Fibroblast of peridontal ligament (primary cell): ENCODE data around the gene C16orf74.
A peak's percentile ranks its signal among the peaks of the same experiment; 100 is the strongest.

Experiments
- DNase-seq: peaks from one replicate; pipeline ENCODE4 v3.0.0-alpha.2; 2010; ENCODE audit errors: extremely low read depth

The C16orf74 gene

DNA sequence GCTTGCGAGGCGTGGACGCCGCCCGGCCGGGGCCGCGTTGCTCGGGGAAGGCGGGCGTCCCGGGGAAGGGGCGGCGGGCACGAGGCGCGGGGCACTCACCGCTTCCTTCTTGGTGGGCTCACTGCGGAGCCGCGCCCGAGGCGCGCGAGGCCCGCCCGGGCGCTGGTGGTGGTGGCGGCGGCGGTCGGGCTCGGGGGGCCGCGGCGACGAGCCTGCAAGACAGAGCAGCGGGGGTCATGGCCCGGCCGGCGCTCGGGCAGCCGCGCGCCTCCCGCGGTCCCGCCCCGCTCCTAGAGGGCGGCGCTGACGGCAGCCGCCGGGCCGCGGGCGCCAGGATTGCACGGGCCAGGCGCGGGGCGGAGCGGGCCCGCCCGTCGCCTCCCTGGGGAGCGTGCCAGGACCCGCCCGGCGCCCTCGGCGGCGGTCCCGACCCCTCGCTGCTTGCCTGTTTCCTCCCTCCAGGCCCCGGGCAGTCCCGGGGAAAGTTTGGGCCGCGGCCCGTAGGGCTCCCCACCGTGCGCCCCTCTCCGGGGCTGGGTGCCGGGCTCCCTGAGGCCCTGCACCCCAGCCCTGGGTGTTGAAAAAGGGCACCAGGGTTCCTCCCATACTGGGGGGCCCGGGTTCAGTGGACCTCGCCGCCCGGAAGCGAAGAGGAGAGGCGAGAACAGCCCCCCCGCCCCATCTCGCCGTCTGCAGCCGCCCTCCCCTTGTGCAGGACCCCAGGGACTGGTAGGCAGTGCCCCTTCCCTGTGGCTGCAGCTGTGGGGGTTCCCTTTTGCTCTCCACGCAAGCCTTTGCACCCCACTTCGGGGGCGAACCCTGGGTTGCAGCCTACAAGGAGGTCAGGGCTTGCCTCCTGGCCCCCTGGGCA lies at the start of gene C16orf74:
C16orf74 (minus strand) TSS at position 270 of the 871 bp plus-strand sequence. CDS start 15,879 bp downstream, outside the sequence.
- no peak for DNase-seq

DNA sequence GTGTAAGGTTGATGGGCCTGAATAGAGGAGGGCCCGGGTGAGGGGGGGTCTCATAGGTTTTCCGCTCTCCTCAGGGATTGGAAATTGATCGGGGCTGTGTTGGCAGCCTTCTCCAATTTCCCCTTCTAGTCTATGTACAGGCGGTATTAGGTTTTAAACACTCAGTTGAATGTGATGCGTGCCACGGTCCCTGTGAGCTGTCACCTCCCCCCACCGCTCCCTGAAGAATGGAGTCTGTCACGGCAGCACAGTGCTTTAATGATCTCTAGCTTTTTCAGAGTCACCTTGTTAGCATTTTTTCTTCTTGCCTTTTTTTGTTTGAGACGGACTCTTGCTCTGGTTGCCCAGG lies 49.4 kb upstream of the C16orf74 start:
- DNase-seq: no peak

DNA sequence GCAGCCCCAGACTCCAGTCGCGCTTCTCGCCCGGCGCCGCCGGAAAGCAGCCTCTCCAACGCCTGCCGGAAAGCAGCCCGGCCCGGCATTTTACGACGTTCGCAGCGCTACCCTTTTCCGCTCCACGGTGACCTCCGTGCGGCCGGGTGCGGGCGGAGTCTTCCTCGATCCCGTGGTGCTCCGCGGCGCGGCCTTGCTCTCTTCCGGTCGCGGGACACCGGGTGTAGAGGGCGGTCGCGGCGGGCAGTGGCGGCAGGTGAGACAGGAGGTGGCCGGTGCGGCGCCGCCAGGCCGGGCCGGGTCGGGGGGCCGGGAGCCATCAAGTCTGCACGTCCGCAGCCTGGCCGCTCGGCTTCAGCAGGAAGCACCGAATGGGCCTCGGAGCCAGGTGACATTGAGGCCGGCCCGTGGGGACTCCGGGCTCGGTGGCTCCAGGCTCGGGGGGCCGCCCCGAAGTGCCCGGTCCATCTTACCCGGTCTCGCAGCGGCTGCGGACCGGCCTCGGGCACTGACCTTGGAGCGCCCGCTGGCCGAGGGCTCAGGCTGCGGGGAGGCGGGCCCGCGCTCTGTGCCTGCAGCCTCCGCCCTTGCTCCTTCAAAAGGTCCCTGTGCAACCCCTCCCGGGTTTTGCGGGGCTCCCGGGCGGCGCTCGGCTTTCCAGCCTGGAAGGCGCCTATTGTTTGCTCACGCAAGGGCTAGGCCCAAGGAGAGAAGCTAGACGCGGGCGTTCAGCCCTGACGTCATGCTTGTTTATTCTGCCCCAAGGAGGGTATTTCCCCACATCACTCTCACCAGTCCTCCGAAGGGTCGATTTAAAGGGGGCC lies 48.8 kb upstream of the C16orf74 start, which contains the start of the genes COX4I1 and EMC8:
COX4I1 (plus strand) TSS at position 199 of the 824 bp plus-strand sequence. CDS start 1,511 bp downstream, outside the sequence.
EMC8 (minus strand) TSS at position 48 of the 824 bp plus-strand sequence. CDS start 249 bp downstream, outside the sequence.
- peak; percentile 91 for DNase-seq

DNA sequence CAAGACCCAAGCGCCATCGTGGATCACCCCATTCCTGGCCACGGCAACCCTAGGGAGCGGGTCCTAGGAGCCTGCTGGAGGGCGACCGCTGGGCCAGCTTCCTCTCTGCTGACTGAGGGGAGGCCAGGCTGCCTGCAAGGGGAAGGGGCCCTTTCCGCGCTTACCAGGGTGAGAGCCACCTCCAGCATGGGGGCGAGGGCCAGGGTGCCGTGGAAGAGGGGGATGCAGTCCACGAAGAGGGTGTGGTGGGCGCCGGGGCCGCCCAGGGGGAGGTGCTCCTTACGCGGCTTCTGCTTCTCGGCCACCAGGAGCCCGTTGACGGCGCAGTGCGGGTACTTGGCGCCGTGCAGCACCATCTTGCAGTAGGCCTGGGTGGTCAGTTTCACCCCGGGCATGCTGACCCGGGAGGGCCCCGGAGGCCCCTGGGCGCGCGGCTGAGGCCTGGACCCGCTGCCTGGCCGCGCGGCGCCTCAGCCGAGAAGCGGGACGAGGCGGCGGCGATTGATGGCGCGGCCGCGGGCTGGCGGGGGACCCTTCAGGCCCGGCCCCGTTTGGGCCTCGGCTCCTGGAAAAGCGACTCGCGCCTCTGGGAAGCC lies 48.1 kb upstream of the C16orf74 start:
- DNase-seq: no peak

DNA sequence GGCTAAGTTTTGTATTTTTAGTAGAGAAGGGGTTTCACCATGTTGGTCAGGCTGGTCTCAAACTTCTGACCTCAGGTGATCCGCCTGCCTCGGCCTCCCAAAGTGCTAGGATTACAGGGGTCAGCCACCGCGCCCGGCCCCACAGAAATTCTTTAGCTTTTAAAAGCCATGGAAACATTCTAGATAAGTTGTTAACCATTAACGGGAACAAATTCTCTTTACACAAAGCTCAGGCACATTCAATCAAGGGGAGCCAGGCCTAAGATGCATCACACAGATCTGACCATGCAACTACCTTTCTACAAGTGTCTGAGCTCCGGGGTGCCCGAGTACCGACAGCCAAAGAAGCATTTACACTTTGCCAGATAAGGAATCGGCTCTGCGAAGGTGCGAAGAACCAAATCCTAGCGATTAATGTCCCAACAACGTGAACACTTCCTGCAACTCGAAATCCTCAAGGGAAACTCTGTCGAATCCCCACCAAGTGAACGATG lies 47.4 kb upstream of the C16orf74 start:
- DNase-seq: no peak

DNA sequence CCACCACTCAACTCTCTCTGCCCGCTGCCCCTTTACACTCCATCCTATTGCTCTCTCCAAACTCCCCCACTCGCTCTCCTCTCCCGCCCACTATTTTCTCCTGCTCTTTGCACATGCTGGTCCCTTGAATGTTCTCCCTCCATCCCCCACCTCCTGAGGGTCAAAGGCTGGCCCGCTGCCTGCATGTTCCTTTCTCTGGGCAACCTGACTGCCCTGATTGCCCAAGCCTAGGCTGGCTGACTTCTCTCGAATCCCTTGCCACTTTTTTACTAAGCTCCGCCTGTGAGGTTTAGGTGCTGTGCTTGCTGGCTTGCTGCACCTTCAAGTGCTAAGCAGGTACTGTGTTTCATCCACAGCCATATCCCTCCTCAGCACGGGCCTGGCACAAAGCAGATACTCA lies 45.7 kb upstream of the C16orf74 start:
- no peak for DNase-seq

DNA sequence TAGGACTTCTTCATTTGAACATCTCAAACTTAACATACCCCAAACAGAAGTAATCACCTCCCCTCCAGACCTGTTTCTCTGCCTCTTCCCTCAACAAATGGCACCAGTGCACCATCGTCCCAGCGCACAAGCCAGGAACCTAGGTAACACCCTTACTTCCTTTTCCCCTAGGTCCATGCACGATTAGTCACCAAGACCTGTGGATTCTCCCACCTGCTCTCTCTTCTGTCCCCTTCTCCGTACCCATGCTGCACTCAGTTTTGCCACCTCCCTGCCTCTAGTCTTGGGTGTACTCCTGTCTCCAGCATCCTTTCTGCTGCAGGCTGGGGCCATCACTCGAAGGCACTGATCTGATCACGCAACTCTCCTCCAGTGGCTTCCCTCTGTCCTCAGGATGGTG lies 45.3 kb upstream of the C16orf74 start:
- DNase-seq: no peak

DNA sequence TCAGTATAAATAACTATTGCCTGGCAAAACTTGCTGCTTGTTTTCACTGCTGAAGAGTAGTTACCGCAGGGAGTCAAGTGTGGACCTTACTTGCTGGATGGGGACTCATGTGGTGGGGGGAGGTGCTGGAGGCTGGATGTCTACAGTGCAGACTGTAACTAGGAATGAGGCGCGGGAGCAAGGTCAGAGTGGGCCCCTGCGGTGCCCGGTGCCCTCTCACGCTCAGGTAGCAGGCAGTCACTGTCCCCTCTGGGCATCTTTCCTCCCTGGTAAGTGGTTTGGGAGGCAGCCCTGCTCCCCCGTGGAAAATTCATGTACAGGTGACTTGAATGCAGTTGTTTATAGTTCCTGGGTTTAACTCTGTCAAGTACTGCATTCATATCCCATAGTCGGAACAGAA lies 43.8 kb upstream of the C16orf74 start:
- DNase-seq: no peak

DNA sequence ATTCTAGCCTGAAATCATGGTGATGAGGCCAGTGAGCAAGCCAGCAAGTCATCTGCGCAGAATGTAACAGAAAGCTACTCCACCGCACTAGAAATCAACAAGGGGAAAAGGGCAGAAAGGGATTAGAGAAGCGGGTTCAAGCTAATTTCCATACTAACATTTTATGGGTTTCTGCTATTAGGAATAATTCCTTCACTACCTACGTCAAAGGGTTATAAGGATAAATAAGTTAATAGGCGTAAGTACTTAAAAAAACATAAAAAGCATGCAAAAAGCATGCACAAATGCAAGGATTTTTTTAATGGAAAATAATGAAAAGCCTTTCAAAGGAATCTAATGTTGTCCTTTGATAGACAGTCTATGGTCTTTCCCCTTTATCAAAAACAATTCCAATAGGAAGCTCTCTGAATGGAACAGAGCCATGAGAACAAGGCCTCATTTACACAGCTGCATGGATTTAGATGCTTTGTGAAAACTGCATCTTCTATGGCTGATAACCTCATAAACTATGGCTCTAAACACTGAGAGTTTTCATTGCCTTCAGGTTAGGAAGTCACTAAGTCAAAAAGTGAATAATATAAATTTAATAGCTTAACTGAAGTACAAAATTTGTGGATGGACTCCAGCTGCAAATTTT lies 42.9 kb upstream of the C16orf74 start:
- no peak for DNase-seq

DNA sequence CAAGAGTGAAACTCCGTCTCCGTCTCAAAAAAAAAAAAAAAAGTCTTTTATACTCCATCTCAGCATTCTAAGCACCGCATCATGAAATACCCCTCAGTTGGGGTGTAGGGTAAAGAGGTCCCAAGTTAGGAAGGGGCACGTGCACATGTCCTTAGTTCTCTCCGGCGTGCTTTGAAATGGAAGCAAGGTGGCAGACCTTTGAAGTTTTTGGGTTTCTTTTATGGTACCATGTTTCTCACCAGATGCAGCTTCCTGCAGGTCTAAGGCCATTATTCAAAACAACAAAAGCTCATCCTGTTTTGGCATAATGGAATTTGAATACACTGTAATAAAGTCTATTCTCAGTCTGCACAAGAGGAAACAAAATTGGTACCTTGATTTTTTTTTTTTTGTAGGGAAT lies 38.9 kb upstream of the C16orf74 start:
- DNase-seq: no peak

DNA sequence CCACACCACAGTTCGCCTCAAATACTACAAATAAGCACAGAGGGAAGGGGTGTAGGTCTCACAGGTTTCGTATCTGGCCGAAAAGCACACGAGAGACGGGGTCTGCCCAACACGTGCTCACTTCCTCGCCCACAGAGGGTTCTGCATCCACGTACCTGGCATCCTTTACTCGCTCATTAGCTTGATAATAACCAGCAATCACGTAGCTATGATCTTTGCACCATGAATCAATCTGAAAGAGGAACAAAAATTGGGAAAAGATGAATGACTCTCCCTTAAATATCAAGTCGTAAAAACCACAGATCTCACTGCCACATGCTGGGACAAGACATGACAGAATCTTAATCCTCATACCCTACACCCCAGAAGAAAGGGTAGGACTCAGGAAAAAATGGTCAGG lies 37.9 kb upstream of the C16orf74 start:
- no peak for DNase-seq

DNA sequence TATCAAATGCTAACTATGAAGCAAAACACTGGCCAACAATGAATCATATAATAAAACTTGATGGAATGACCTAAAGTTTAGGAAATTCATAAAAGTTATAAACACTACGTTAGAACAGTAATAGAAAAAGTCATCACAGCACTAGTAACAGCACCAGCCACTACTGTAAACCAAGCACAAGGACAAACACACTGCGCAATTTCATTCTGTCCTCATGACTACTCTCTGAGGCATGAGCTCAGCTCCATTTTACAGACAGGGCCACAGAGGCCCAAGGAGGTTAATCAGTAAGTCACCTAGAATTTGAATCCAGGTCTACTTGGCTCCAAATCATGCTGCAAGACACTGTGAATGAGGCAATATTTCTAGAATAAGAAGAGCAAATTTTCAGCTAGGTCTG lies 35.0 kb upstream of the C16orf74 start:
- no peak for DNase-seq

DNA sequence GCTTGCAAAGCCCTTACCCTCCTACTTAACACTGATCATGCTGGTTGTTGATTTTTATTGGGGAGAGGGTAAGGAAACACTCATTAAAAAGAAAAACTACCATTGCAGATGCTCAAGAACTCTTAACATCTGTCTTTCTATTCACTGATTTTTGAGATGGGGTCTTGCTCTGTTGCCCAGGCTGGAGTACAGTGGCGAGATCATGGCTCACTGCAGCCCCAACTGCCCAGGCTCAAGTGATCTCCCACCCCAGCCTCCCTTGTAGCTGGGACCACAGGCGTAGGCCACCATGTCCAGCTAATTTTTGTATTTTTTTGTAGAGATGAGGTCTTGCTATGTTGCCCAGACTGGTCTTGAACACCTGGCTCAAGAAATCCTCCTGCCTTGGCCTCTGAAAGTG lies 33.9 kb upstream of the C16orf74 start:
- no peak for DNase-seq

DNA sequence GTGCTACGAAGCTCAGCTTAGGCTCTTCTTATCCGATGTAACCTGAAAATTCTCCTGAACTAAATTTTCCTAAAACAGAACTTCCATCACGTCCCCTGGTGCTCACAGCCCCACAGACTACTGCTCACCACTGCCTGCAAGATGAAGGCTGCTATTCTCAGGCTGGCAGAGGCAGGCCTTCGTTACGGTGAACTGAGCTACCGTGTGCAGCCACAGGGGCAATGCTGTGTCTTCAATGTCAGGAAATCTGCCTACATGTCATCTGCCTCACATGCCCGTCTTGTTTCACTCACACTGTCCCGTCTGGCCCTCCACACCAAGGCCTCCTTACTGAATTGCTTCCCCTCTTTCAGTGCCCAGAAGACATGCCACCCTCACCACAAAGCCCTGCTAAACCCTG lies 32.5 kb upstream of the C16orf74 start:
- DNase-seq: no peak

DNA sequence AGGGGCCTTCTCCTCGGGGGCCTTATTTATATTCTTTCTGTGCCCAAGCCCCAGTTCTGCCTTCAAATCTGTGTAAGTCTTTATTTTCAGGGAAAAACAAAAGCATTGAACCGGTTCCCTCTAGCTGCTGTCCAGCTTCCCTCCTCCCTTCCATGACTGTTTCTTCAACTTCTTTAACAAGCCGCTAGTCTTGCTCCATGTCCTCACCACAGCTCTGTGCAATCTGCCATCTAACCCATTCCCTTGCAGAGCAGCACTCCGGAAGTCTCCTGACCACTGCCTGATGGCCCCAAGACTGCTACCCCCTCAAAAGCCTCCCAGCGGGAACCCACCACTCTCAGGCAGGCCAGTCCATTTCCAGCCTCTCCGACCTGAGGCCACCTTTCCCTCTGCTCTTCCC lies 31.6 kb upstream of the C16orf74 start:
- DNase-seq: no peak

DNA sequence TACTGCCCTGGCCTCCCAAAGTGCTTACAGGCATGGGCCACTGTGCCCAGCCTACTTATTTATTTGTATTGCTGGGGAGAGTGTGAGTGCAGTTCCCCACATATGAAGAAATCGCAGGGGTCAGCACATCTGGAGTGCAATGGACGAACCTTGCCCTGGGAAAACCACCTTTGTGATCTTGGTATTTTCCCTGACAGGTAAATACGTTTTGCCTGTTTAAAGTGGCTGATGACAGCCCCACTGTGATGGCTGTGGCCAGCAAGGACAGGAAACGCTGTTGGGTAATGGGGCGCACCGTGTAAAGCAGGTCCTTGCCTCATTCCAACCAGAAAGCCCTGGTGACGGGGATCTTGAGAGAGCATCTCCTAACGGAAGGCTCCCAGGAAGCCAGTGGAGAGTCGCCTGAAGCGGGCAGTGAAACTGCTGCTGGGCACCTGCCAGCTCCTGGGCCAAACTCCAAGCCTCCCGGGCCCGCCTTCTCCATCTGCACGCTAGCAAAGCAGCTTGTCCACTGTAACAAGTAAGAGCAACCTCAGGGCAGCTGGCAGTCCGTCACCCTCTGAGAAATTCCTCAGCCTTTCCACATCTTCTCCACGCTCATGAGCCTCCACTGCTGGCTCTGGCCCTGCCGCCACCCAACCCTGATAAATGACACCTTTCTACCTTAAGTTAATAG lies 30.9 kb upstream of the C16orf74 start:
- DNase-seq: peak; percentile 53

DNA sequence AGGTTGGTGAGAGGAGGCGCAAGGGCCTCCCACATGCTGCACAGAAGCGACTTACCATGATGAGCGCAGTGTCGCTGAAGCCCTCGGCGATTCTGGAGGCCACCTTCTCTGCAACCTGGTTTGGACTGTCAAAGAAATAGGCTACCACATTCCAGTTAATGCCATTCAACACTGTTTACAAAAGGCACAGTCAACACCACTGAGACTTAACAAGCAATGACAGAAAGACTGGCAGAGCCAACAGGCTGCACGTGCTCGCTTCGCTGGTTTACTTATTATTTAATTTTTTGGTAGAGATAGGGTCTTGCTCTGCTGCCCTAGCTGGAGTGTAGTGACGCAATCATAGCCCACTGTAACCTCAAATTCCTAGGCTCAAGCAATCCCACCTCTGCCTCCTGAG lies 30.3 kb upstream of the C16orf74 start:
- no peak for DNase-seq

DNA sequence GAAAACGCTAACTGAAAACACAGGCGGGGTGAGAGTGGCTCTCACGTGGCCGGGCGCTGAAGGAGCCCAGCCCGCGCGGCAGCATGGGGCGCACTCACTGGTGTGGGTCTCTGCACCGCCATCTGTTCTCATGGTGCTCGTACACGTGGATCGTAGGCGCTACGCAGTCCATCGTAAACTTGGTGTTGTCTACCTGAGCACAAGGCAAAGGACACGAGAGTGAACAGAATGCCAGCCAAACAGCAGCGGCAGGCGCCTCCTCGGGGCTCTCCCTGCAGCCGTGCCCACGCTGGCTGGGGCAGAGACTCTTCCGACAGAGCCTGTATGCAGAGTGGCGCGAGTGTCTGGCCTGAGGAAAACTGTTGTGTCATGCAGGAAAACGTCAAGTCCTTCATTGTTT lies 29.4 kb upstream of the C16orf74 start:
- no peak for DNase-seq

DNA sequence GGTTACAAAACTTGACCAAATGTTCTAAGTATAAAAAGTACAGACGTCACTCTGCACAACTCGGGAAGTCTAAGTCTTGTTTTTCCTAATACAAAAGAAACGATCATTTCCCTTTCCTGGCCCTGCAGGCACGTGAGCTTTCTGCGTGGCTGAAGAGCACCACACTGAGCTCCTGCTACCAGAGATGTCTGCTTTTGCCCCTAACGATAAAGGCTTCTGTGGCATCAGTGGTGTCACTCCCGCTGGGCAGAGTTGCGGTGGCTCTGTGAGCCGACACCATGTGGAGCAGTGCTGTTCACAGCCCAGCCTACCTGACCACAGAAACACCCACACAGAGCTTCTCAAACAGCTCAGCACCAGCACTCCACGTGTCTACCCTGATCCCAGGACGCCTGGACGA lies 28.0 kb upstream of the C16orf74 start:
- DNase-seq: no peak

DNA sequence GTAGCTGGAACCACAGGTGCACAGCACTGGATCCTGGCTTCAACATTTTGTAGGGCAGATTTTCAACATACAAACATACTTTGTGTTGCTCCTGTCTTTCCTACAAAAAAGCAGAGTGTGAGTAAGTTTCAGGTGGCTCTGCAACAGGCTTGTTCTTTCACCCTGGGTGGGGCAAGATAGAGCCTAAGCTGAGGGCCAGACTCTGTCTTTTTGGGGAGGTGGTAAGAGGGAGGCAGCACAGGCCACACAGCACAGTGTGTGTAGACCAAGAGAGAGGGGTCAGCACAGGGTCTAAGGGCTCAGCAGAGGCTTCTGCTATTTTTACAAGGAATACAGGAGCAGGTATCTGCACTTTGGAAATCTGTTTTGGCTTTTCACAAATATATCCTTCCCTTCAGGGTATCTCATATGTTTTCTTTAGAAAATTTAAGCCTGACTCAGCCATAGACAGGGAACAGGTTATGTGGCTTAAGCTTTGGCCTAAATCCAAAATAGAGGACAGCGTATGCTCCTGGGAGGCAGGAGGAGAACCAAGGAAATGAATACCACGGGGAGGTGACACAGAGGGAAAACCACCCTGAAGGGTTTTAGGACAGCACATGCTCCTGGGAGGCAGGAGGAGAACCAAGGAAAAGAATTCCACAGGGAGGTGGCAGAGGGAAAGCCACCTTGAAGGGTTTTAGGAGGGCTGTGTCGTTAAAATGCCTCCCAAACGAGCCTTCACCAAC lies 26.9 kb upstream of the C16orf74 start:
- no peak for DNase-seq
